Fibroblast of lung (primary cell): ENCODE measurements around the gene CLSTN2.

Experiments
- CTCF ChIP-seq, 2 donors: IDR thresholded peaks in 1 of 2; conservative IDR thresholded peaks in 1 of 2; 1 replicate in 1 of 2; 2 replicates in 1 of 2; pipeline ENCODE4 v1.5.1; 2011 to 2012; ENCODE audit warnings: low read length in 2 of 2, control low read depth in 1 of 2, inconsistent platforms in 1 of 2, low read depth in 1 of 2, mild to moderate bottlenecking in 1 of 2
- EZH2 ChIP-seq: IDR thresholded peaks from 2 replicates; pipeline ENCODE4 v1.5.1; 2012; ENCODE audit warnings: low read length, control low read depth, mild to moderate bottlenecking; ENCODE audit errors: missing control alignments

- TF ChIP-seq CTCF (conservative IDR thresholded peaks at IDR 0.05 in 1 of 2, IDR thresholded peaks at IDR 0.05 in 1 of 2; ENCODE audit: low read depth in 1 of 2, low read length in 2 of 2): no peak
- TF ChIP-seq EZH2: no peak
Observed at GRCh38 chr3:140089403-140090072, 154.6 kb downstream of the CLSTN2 start.
